Esophagus squamous epithelium (tissue), 4 donors: ENCODE results near the gene HMCES.
A peak's percentile ranks its signal among the peaks of the same experiment; 100 is the strongest.
"Not testable (repeated sequence)": the region's sequence is repeated elsewhere in the genome, so short reads cannot be mapped to it uniquely, and the experiment has no call there.

Experiments
- CTCF ChIP-seq, 6 experiments: fragments of 450-650 bp in 4 of 6; fragments of 200-600 bp in 2 of 6; sonication (generic) in 2 of 6; IDR thresholded peaks; one replicate each; pipeline ENCODE4 v1.5.1; 2016 to 2019; ENCODE audit warnings: antibody characterized with exemption in 6 of 6, mild to moderate bottlenecking in 4 of 6, moderate library complexity in 4 of 6
- POLR2A ChIP-seq, 4 donors: fragments of 450-650 bp; IDR thresholded peaks; one replicate each; pipeline ENCODE4 v1.6.1; 2017; ENCODE audit warnings: antibody characterized with exemption in 4 of 4, mild to moderate bottlenecking in 4 of 4, moderate library complexity in 3 of 4

GRCh38 chr3:129245641-129246306 lies 32.9 kb upstream of the HMCES start:
- TF ChIP-seq CTCF (IDR thresholded peaks at IDR 0.05), result peak; percentile 84 to 96 (median 90)
- not testable (repeated sequence) for TF ChIP-seq POLR2A (IDR thresholded peaks at IDR 0.05)
